Measurements from ENCODE around the gene CCL22.
"Not testable (repeated sequence)": the region's sequence is repeated elsewhere in the genome, so short reads cannot be mapped to it uniquely, and the experiment has no call there.

The CCL22 gene

DNA sequence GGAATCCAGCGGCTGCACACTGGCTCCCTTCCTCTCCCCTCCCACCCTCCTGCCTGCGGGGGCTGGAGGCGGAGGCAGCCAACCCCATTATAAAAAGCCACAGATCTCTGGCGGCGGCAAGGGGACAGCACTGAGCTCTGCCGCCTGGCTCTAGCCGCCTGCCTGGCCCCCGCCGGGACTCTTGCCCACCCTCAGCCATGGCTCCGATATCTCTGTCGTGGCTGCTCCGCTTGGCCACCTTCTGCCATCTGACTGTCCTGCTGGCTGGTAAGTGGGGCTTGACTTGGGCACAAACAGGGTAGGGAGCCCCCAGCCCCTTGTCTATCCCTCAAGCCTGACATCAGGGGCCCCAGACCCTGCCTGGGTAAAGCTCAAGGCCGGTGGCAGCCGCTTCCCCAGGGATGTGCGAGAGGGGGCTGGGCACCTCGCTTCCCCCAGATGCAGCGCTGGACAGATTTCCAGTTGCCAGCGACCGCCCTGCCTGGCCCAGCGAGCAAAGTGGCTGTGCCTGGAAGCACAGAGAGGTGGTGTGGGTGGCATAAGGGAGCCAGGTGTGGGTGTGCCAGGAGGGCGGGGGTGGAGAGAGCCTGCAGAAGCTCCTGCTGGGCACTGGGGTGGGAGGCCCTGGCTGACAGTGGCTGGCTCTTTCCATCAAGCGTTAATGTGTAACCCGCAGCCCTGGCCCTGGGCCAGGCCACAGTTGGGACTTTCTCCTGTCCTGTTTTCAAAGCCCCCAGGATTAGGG lies 14.0 kb downstream of the CCL22 start, which contains the start of gene CX3CL1 (continued):
- TF ChIP-seq EGR2 (tag by site-specific recombination; IDR thresholded peaks at IDR 0.05; ENCODE audit: low read depth): peak; percentile 86

DNA sequence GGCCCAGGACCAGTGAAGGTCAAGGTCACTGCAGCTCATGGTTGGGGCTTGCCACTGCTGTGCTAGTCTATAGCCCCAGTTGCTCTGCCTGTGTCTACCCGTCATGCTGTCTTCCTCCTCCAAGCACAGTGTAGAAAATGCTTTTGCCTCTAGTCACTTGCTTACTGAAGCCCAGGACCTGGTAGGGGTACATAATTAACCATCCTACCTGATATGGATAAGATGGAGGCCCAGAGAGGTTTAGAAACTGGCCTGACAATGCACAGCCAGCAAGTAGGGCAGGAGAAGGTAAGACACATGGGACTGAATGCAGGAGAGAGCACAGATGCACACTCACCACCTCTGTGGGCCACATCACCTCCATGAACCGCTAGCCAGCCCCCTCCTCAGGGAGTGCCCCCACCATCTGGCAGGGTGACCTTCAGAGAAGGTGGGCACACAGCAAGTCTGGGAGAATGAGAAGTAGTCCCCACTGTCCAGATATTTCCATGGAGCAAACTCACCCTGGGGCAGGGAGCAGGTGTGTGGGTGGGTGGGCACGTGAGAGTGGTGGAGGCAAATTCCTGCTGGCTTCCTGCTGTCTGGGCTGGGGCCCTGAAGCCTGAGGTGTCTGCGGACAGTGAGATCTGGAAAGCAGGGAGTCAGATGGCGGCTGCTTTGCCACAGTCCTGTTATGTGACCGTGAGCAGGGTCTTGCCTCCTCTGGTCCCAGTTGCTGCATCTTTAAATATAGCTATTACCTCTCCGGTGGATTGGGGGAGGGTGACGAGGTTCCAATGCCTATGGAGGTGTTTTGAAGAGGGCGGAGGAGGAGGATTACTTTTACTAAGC lies 14.7 kb downstream of the CCL22 start:
- H3K4me3 ChIP-seq (ENCODE audit: low read depth, low read length): no peak overlapping the region
- H3K4me1 ChIP-seq (ENCODE audit: control insufficient read depth, insufficient read depth, low read length): peaks cover 15% of the 10 kb centered on the region
- TF ChIP-seq ZNF394 (tag by site-specific recombination; IDR thresholded peaks at IDR 0.05; ENCODE audit: borderline replicate concordance) (no peak), ZSCAN16 (tag by site-specific recombination; IDR thresholded peaks at IDR 0.05) (no peak), ZNF768 (tag by site-specific recombination; IDR thresholded peaks at IDR 0.05) (peak; percentile 60), ZFHX2 (tag by site-specific recombination; conservative IDR thresholded peaks at IDR 0.05) (0 out of 2 replicates have a peak, but pooled peaks have one; percentile 9), EGR2 (tag by site-specific recombination; IDR thresholded peaks at IDR 0.05; ENCODE audit: low read depth) (peak; percentile 38; the same call in 1 of the 2 replicates), HOXC10 (CRISPR knock-in tag; IDR thresholded peaks at IDR 0.05) (no peak), ZNF239 (tag by site-specific recombination; IDR thresholded peaks at IDR 0.05) (no peak), ZNF658 (tag by site-specific recombination; IDR thresholded peaks at IDR 0.05) (no peak), ZFP41 (tag by site-specific recombination; IDR thresholded peaks at IDR 0.05; ENCODE audit: borderline replicate concordance) (no peak), KLF9 (tag by site-specific recombination; IDR thresholded peaks at IDR 0.05; ENCODE audit: low read depth) (no peak), IKZF3 (tag by site-specific recombination; IDR thresholded peaks at IDR 0.05) (no peak)
- TF ChIP-seq, protein P1, sequence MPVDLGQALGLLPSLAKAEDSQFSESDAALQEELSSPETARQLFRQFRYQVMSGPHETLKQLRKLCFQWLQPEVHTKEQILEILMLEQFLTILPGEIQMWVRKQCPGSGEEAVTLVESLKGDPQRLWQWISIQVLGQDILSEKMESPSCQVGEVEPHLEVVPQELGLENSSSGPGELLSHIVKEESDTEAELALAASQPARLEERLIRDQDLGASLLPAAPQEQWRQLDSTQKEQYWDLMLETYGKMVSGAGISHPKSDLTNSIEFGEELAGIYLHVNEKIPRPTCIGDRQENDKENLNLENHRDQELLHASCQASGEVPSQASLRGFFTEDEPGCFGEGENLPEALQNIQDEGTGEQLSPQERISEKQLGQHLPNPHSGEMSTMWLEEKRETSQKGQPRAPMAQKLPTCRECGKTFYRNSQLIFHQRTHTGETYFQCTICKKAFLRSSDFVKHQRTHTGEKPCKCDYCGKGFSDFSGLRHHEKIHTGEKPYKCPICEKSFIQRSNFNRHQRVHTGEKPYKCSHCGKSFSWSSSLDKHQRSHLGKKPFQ (tag by site-specific recombination; IDR thresholded peaks at IDR 0.05): no peak
- TF ChIP-seq, protein P2, sequence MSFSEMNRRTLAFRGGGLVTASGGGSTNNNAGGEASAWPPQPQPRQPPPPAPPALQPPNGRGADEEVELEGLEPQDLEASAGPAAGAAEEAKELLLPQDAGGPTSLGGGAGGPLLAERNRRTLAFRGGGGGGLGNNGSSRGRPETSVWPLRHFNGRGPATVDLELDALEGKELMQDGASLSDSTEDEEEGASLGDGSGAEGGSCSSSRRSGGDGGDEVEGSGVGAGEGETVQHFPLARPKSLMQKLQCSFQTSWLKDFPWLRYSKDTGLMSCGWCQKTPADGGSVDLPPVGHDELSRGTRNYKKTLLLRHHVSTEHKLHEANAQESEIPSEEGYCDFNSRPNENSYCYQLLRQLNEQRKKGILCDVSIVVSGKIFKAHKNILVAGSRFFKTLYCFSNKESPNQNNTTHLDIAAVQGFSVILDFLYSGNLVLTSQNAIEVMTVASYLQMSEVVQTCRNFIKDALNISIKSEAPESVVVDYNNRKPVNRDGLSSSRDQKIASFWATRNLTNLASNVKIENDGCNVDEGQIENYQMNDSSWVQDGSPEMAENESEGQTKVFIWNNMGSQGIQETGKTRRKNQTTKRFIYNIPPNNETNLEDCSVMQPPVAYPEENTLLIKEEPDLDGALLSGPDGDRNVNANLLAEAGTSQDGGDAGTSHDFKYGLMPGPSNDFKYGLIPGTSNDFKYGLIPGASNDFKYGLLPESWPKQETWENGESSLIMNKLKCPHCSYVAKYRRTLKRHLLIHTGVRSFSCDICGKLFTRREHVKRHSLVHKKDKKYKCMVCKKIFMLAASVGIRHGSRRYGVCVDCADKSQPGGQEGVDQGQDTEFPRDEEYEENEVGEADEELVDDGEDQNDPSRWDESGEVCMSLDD (tag by site-specific recombination; IDR thresholded peaks at IDR 0.05): no peak
- POLR2A ChIA-PET: no interaction called here
- H3K27ac ChIP-seq (ENCODE audit: extremely low read depth, low read depth, low read length): no peak overlapping the region
- H3K9me3 ChIP-seq (ENCODE audit: control insufficient read depth, insufficient read depth, low read depth, low read length): no peaks in the 10 kb centered on the region
- no peaks in the 10 kb centered on the region for H3K36me3 ChIP-seq (ENCODE audit: control insufficient read depth in 2 of 2, insufficient read depth in 1 of 2, low read length in 2 of 2)
- CTCF ChIA-PET: interaction anchor here (0.6 to 0.8 kb wide), 2 partner anchors 45 to 51 kb away, joined by 3 to 5 read pairs; no protein-coding TSS in a partner anchor

DNA sequence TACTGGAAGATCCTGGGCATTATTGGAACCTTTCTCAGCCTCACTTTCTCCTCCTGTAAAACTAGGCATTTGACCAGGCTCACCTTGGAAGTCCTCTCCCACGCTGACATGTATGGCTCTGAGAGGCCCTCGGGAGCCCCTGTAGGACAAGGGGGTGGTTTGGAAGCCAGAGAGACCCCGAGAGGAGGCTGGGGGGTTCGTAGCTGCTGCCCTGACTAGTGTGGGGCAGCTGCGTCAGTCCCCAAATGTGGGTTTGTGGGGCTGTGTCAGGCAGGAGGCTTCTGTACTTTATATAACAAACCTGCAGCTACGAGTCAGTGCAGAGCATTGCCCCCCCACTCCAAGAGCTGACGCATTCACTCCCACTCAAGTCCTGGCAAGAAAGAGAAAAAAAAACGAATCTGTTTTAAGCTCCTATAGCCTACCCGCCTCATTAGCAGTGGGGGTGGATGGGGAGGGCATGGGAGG lies 15.5 kb downstream of the CCL22 start:
- Histone ChIP-seq H3K4me3 (ENCODE audit: low read depth, low read length) (no peak overlapping the region), H3K27ac (ENCODE audit: extremely low read depth, low read depth, low read length) (no peak overlapping the region), H3K36me3 (ENCODE audit: control insufficient read depth in 2 of 2, insufficient read depth in 1 of 2, low read length in 2 of 2) (no peaks in the 10 kb centered on the region), H3K4me1 (ENCODE audit: control insufficient read depth, insufficient read depth, low read length) (peaks cover 15% of the 10 kb centered on the region), H3K9me3 (ENCODE audit: control insufficient read depth, insufficient read depth, low read depth, low read length) (no peaks in the 10 kb centered on the region)
- no peak for TF ChIP-seq KLF1 (tag by site-specific recombination; IDR thresholded peaks at IDR 0.05)
- TF ChIP-seq, protein P3, sequence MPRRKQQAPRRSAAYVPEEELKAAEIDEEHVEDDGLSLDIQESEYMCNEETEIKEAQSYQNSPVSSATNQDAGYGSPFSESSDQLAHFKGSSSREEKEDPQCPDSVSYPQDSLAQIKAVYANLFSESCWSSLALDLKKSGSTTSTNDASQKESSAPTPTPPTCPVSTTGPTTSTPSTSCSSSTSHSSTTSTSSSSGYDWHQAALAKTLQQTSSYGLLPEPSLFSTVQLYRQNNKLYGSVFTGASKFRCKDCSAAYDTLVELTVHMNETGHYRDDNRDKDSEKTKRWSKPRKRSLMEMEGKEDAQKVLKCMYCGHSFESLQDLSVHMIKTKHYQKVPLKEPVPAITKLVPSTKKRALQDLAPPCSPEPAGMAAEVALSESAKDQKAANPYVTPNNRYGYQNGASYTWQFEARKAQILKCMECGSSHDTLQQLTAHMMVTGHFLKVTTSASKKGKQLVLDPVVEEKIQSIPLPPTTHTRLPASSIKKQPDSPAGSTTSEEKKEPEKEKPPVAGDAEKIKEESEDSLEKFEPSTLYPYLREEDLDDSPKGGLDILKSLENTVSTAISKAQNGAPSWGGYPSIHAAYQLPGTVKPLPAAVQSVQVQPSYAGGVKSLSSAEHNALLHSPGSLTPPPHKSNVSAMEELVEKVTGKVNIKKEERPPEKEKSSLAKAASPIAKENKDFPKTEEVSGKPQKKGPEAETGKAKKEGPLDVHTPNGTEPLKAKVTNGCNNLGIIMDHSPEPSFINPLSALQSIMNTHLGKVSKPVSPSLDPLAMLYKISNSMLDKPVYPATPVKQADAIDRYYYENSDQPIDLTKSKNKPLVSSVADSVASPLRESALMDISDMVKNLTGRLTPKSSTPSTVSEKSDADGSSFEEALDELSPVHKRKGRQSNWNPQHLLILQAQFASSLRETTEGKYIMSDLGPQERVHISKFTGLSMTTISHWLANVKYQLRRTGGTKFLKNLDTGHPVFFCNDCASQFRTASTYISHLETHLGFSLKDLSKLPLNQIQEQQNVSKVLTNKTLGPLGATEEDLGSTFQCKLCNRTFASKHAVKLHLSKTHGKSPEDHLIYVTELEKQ (tag by site-specific recombination; IDR thresholded peaks at IDR 0.05; ENCODE audit: borderline replicate concordance): no peak
- TF ChIP-seq ZFHX2 (tag by site-specific recombination; conservative IDR thresholded peaks at IDR 0.05): peak; percentile 78
- peak; percentile 78 for TF ChIP-seq EGR2 (tag by site-specific recombination; IDR thresholded peaks at IDR 0.05; ENCODE audit: low read depth)
- ChIA-PET POLR2A (no interaction called here), CTCF (no interaction called here)

DNA sequence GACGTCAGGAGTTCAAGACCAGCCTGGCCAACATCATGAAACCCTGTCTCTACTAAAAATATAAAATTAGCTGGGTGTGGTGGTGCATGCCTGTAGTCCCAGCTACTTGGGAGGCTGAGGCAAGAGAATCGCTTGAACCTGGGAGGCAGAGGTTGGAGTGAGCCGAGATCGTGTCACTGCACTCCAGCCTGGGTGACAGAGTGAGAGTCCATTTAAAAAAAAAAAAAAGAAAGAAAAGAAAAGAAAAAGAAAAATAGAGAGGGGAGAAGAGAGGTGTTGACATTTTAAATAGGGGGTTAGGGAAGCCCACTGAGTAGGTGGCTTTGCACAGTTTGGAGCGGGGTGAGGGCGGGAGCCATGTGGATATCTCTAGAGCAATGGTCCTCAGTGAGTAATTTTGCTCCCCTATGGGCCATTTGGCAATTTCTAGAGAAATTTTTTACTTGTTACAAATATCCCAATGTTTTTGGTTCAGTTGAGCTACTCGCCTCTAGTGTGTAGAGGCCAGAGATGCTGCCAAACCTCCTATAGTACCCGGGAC lies 16.4 kb downstream of the CCL22 start:
- H3K9me3 ChIP-seq (ENCODE audit: control insufficient read depth, insufficient read depth, low read depth, low read length); H3K36me3 ChIP-seq (ENCODE audit: control insufficient read depth in 2 of 2, insufficient read depth in 1 of 2, low read length in 2 of 2); POLR2A ChIA-PET; H3K27ac ChIP-seq (ENCODE audit: extremely low read depth, low read depth, low read length); H3K4me3 ChIP-seq (ENCODE audit: low read depth, low read length): not testable (repeated sequence)
- peaks cover 15% of the 10 kb centered on the region for H3K4me1 ChIP-seq (ENCODE audit: control insufficient read depth, insufficient read depth, low read length)
- CTCF ChIA-PET: interaction anchor here (0.7 to 0.8 kb wide), 2 partner anchors 47 to 157 kb away, joined by 3 read pairs; no protein-coding TSS in a partner anchor

All from HEK293 (cell line).